Measurements from ENCODE around the gene OTX1. TPM values are rescaled to one million over a fixed set of nuclear protein-coding genes. Genes with fewer than 3 reads are reported as not detected.

OTX1 gene
- total RNA-seq, 2 experiments from 2014 or later, result not detected

DNA sequence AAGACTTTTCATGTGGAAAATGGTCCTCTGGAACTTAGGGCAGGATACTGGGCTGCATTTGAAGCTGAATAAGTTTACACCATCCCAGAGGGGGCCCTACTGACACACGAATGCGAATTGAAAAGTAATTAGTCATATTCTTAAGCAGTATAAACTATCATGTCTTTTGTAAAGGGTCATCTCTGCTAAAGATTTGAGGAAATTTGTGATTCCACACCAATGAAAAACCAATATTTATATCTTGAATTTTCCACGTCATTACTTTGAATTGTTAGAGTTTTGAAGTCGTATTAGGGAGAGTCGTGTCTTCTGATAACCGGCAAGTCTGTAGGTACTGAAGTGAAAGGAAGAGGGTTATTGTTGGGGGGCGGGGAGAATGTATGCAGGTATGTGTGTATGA is 4.1 kb upstream of the OTX1 start:
- no peaks in the 10 kb centered on the region for H3K9me3 Mint-ChIP-seq
- TF ChIP-seq CTCF (IDR thresholded peaks at IDR 0.05), result no peak
- peaks cover 31% of the 10 kb centered on the region for H3K4me1 Mint-ChIP-seq (ENCODE audit: low read depth)
- H3K4me3 Mint-ChIP-seq, result no peak overlapping the region
- DNase-seq (no peak), ATAC-seq (no peak)
- no peak overlapping the region for H3K27ac Mint-ChIP-seq
- POLR2A ChIA-PET, result interaction anchor here (0.6 kb wide), 1 partner anchor 19 kb away, joined by 3 read pairs; no protein-coding TSS in a partner anchor
- peaks cover 11% of the 10 kb centered on the region for H3K36me3 Mint-ChIP-seq (ENCODE audit: low read depth)
- peaks cover 64% of the 10 kb centered on the region for H3K27me3 Mint-ChIP-seq
- intact Hi-C loops (cut with micrococcal nuclease), result no loop called here
- CTCF ChIA-PET, result interaction anchor here (1.4 kb wide), 1 partner anchor 14 kb away, joined by 3 read pairs; no protein-coding TSS in a partner anchor

DNA sequence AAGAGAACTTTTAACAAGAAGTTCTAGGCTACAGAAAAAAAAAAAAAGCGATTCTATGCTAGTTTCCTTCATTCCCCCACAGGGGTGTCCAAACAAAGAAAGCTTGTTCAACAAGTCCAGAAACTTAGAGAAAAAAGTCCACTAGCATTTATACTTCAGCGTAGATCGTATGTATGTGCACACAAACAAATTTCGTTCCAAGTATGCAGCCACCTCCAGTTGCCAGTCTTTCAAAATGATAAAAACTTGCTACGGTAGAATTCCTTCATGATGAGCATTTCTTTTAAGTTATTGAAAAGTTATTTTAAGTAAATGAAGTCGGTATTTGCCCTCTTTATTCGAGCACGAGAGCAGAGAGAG is 3.7 kb upstream of the OTX1 start:
- Mint-ChIP-seq H3K9me3 (no peaks in the 10 kb centered on the region), H3K27ac (no peak overlapping the region), H3K4me3 (peak overlapping the region; percentile 32), H3K27me3 (peaks cover 66% of the 10 kb centered on the region), H3K36me3 (ENCODE audit: low read depth) (peaks cover 11% of the 10 kb centered on the region), H3K4me1 (ENCODE audit: low read depth) (peaks cover 33% of the 10 kb centered on the region)
- ChIA-PET POLR2A (interaction anchor here (0.6 to 1.0 kb wide), 2 partner anchors 15 to 20 kb away, joined by 3 to 4 read pairs; no protein-coding TSS in a partner anchor), CTCF (interaction anchor here (1.4 kb wide), 1 partner anchor 14 kb away, joined by 3 read pairs; no protein-coding TSS in a partner anchor)
- ATAC-seq (no peak), DNase-seq (no peak)
- TF ChIP-seq CTCF (IDR thresholded peaks at IDR 0.05), result no peak
- intact Hi-C loops (cut with micrococcal nuclease), result no loop called here

- ChIA-PET CTCF (interaction anchor here (1.4 kb wide), 1 partner anchor 13 kb away, joined by 3 read pairs; no protein-coding TSS in a partner anchor), POLR2A (interaction anchor here (1.0 kb wide), 1 partner anchor 14 kb away, joined by 4 read pairs; no protein-coding TSS in a partner anchor)
- TF ChIP-seq CTCF (IDR thresholded peaks at IDR 0.05), result no peak
- Mint-ChIP-seq H3K27ac (no peak overlapping the region), H3K4me3 (peak overlapping the region; percentile 36), H3K9me3 (no peaks in the 10 kb centered on the region), H3K36me3 (ENCODE audit: low read depth) (peaks cover 11% of the 10 kb centered on the region), H3K4me1 (ENCODE audit: low read depth) (peaks cover 38% of the 10 kb centered on the region), H3K27me3 (peaks cover 73% of the 10 kb centered on the region)
- intact Hi-C loops (cut with micrococcal nuclease), result no loop called here
- DNase-seq (peak; percentile 41), ATAC-seq (peak; percentile 18)
Observed at GRCh38 chr2:63047321-63048279, 3.0 kb upstream of the OTX1 start.

- no peak for TF ChIP-seq CTCF (IDR thresholded peaks at IDR 0.05)
- intact Hi-C loops (cut with micrococcal nuclease), result no loop called here
- DNase-seq (peak; percentile 11), ATAC-seq (no peak)
- H3K36me3 Mint-ChIP-seq (ENCODE audit: low read depth), result peaks cover 10% of the 10 kb centered on the region
- ChIA-PET CTCF (no interaction called here), POLR2A (interaction anchor here (0.6 to 1.7 kb wide), 2 partner anchors 10 to 56 kb away, joined by 3 to 7 read pairs; no protein-coding TSS in a partner anchor)
- peaks cover 81% of the 10 kb centered on the region for H3K27me3 Mint-ChIP-seq
- H3K9me3 Mint-ChIP-seq, result no peaks in the 10 kb centered on the region
- peaks cover 45% of the 10 kb centered on the region for H3K4me1 Mint-ChIP-seq (ENCODE audit: low read depth)
- no peak overlapping the region for H3K27ac Mint-ChIP-seq
- H3K4me3 Mint-ChIP-seq, result peak overlapping the region; percentile 68
Observed at GRCh38 chr2:63048367-63049171, 2.1 kb upstream of the OTX1 start.

Measured in activated CD8-positive, alpha-beta T cell treated with anti-CD3 and anti-CD28 coated beads for 36 hours (primary cell).